ENCODE data around the gene SLC38A4. TPM values are rescaled to one million over a fixed set of nuclear protein-coding genes. Genes with fewer than 3 reads are reported as not detected.

SLC38A4 gene
- total and polyA plus RNA-seq, 2 of the 8 experiments (the other 6 are each of a cell fraction or from before 2014, with no cell fraction given), result 6.7 to 15.4 TPM

- Histone ChIP-seq H3K56ac (replicated peaks; ENCODE audit: insufficient read length, low read depth, low read length) (no peak overlapping the region), H4K91ac (replicated peaks; ENCODE audit: insufficient read length, low read length) (no peak overlapping the region), H2BK15ac (ENCODE audit: low read length) (no peak overlapping the region), H4K8ac (ENCODE audit: extremely low read depth, insufficient read depth, low read length) (no peak overlapping the region), H3K4ac (replicated peaks; ENCODE audit: insufficient read length, low read depth, low read length) (no peak overlapping the region), H3K23ac (ENCODE audit: insufficient read length) (no peak overlapping the region), H4K5ac (ENCODE audit: insufficient read length, low read depth, low read length) (no peak overlapping the region), H3K36me3 (ENCODE audit: control insufficient read depth in 2 of 4, insufficient read depth in 4 of 4, low read length in 3 of 4) (no peaks in the 10 kb centered on the region), H4K20me1 (replicated peaks in 1 of 2; ENCODE audit: control insufficient read depth in 1 of 2, insufficient read depth in 2 of 2, low read length in 2 of 2) (no peaks in the 10 kb centered on the region), H3K79me2 (ENCODE audit: control insufficient read depth in 1 of 2, insufficient read depth in 2 of 2, low read length in 2 of 2) (no peaks in the 10 kb centered on the region), H2BK5ac (ENCODE audit: low read depth, low read length) (no peak overlapping the region), H3K18ac (ENCODE audit: extremely low read depth, low read length) (no peak overlapping the region), H3K9ac (replicated peaks in 1 of 4; ENCODE audit: extremely low read depth in 1 of 4, low read depth in 3 of 4, low read length in 3 of 4) (no peak overlapping the region), H3K14ac (ENCODE audit: insufficient read length) (no peak overlapping the region), H3K4me3 (ENCODE audit: extremely low read depth in 1 of 4, insufficient read depth in 2 of 4, low read depth in 3 of 4, low read length in 4 of 4) (no peak overlapping the region), H2AK5ac (ENCODE audit: low read depth, low read length) (no peak overlapping the region), H3K27ac (ENCODE audit: low read depth, low read length) (no peak overlapping the region), H3K79me1 (ENCODE audit: low read depth, low read length) (no peaks in the 10 kb centered on the region), H3K23me2 (ENCODE audit: low read depth, low read length) (no peaks in the 10 kb centered on the region), H2BK12ac (ENCODE audit: low read depth, low read length) (no peak overlapping the region), H3K27me3 (replicated peaks in 1 of 4; ENCODE audit: control insufficient read depth in 3 of 4, extremely low read depth in 1 of 4, insufficient read depth in 3 of 4, low read length in 3 of 4) (no peaks in the 10 kb centered on the region), H2BK20ac (ENCODE audit: low read length) (no peak overlapping the region), H3K4me2 (ENCODE audit: insufficient read depth in 1 of 2, low read depth in 2 of 2, low read length in 2 of 2) (no peak overlapping the region), H2AFZ (ENCODE audit: low read length) (no peak overlapping the region), H3K9me3 (ENCODE audit: insufficient read depth in 2 of 2, low read depth in 1 of 2, low read length in 1 of 2) (no peaks in the 10 kb centered on the region), H2BK120ac (replicated peaks; ENCODE audit: low read depth, low read length) (no peak overlapping the region), H3K4me1 (replicated peaks in 1 of 4; ENCODE audit: control insufficient read depth in 3 of 4, insufficient read depth in 4 of 4, low read length in 3 of 4) (no peaks in the 10 kb centered on the region)
- ChIA-PET CTCF (ENCODE audit: partially characterized antibody) (interaction anchor here (1.4 kb wide), 1 partner anchor 16 kb away, joined by 3 read pairs; no protein-coding TSS in a partner anchor), POLR2A (ENCODE audit: partially characterized antibody) (no interaction called here)
- WGBS, 2 experiments (ENCODE audit: extremely low coverage in 1 of 2, insufficient coverage in 1 of 2, insufficient read length in 1 of 2, insufficient replicate concordance in 2 of 2, low coverage in 1 of 2, low lambda C conversion rate in 2 of 2, missing lambda C conversion rate in 1 of 2), result 93% methylated on average over 1 of the region's 1 CpG; no CpG with 5 or more reads in 1 of the 2 experiments
- FAIRE-seq (no peak), DNase-seq (ENCODE audit: low read depth in 1 of 2, low spot score in 2 of 2) (no peak)
- TF ChIP-seq SP2 (IDR thresholded peaks at IDR 0.05; ENCODE audit: low read length) (no peak), ZNF274 (IDR thresholded peaks at IDR 0.05; ENCODE audit: borderline replicate concordance, extremely low read depth, low read length) (no peak), PHF8 (conservative IDR thresholded peaks at IDR 0.05; ENCODE audit: low read depth, low read length) (no peak), RNF2 (IDR thresholded peaks at IDR 0.05; ENCODE audit: borderline replicate concordance, low read depth, low read length, missing control alignments, poor library complexity, severe bottlenecking) (no peak), RBBP5 (IDR thresholded peaks at IDR 0.05; ENCODE audit: borderline replicate concordance, low read depth, low read length) (no peak), GABPA (IDR thresholded peaks at IDR 0.05; ENCODE audit: borderline replicate concordance, insufficient read depth, low read length) (no peak), TAF1 (IDR thresholded peaks at IDR 0.05; ENCODE audit: low read depth, low read length) (no peak), KDM1A (IDR thresholded peaks at IDR 0.05; ENCODE audit: borderline replicate concordance, low read length) (no peak), CTCF (IDR thresholded peaks at IDR 0.05; ENCODE audit: control extremely low read depth in 1 of 3, insufficient read depth in 1 of 3, low read depth in 1 of 3, low read length in 3 of 3) (no peak), ASH2L (IDR thresholded peaks at IDR 0.05; ENCODE audit: low read length) (no peak), SP1 (IDR thresholded peaks at IDR 0.05; ENCODE audit: low read depth, low read length) (no peak), SP4 (IDR thresholded peaks at IDR 0.05; ENCODE audit: low read length) (no peak)
Observed at GRCh38 chr12:46790066-46790465, 35.7 kb downstream of the SLC38A4 start.
